Osteoblast (primary cell): ENCODE results near the gene CBFB. TPM values are rescaled to one million over a fixed set of nuclear protein-coding genes. Genes with fewer than 3 reads are reported as not detected.

Experiments used
- DNase-seq: peaks from one replicate; pipeline ENCODE4 v3.0.0; 2011; ENCODE audit warnings: low spot score, mixed read lengths; ENCODE audit not compliant: insufficient read length; ENCODE audit errors: missing footprints
- H2AFZ ChIP-seq: 2 replicates; pipeline ENCODE4 v1.6.0; 2011; ENCODE audit warnings: mild to moderate bottlenecking, low read length
- H3K27ac ChIP-seq: 2 replicates; pipeline ENCODE4 v1.5.1; 2011; ENCODE audit warnings: mild to moderate bottlenecking, low read depth, low read length, moderate library complexity
- H3K27me3 ChIP-seq: 2 replicates; pipeline ENCODE4 v1.6.0; 2012; ENCODE audit warnings: mild to moderate bottlenecking, control low read depth, inconsistent platforms, low read length, moderate library complexity; ENCODE audit not compliant: insufficient read depth
- H3K36me3 ChIP-seq: 2 replicates; pipeline ENCODE4 v1.5.1; 2011; ENCODE audit warnings: mild to moderate bottlenecking, low read length, control low read depth, moderate library complexity; ENCODE audit not compliant: insufficient read depth
- H3K4me1 ChIP-seq: 2 replicates; pipeline ENCODE4 v1.5.1; 2011; ENCODE audit warnings: mild to moderate bottlenecking, low read length, control low read depth, moderate library complexity; ENCODE audit not compliant: insufficient read depth
- H3K4me2 ChIP-seq: 2 replicates; pipeline ENCODE4 v1.6.0; 2011; ENCODE audit warnings: mild to moderate bottlenecking, low read length; ENCODE audit not compliant: insufficient read depth
- H3K4me3 ChIP-seq: fragments of 200-600 bp; sonication (generic); 3 replicates; pipeline ENCODE4 v1.5.1; 2012; ENCODE audit warnings: mild to moderate bottlenecking, low read length, inconsistent platforms; ENCODE audit not compliant: insufficient read depth
- H3K79me2 ChIP-seq: 2 replicates; pipeline ENCODE4 v1.6.0; 2012; ENCODE audit warnings: mild to moderate bottlenecking, low read length, control low read depth, inconsistent platforms; ENCODE audit not compliant: insufficient read depth
- H3K9me3 ChIP-seq: 2 replicates; pipeline ENCODE4 v1.5.1; 2011; ENCODE audit warnings: low read depth, low read length, control low read depth
- H4K20me1 ChIP-seq: 2 replicates; pipeline ENCODE4 v1.6.0; 2012; ENCODE audit warnings: mild to moderate bottlenecking, low read length, control low read depth; ENCODE audit not compliant: insufficient read depth
- CTCF ChIP-seq: IDR thresholded peaks from 2 replicates; pipeline ENCODE4 v1.5.1; 2011; ENCODE audit warnings: mild to moderate bottlenecking, low read depth, low read length, moderate library complexity; ENCODE audit errors: extremely low read depth
- total RNA-seq: library from RNA; depleted of rRNA; stranded (reverse); fragments of >200 nt; gene quantifications from 2 replicates; pipeline ENCODE4 v1.2.3, GENCODE V29; 2012

Gene CBFB
- total RNA-seq, 1 donor, result 63.0 TPM

DNA sequence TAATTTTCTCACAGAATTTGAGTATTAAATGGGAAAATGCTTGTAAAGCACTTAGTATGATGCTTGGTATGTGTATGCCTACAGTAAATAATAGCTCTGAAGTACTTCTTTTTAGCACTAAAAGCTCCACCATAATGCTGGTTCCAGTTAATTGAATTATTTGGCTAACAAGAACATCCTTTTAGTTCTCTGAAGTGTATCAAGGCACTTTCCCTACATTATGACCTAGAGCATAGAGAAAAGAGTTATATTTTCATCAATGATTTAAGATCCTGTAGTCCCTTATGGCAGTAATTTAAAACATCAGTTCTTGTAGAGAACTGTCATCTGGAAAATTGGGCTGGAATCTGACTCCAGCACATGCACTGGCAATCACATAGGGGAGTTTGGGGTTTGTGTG is 58.9 kb downstream of the CBFB start:
- peaks cover 51% of the 10 kb centered on the region for H3K79me2 ChIP-seq
- TF ChIP-seq CTCF, result no peak
- no peaks in the 10 kb centered on the region for H3K9me3 ChIP-seq

DNA sequence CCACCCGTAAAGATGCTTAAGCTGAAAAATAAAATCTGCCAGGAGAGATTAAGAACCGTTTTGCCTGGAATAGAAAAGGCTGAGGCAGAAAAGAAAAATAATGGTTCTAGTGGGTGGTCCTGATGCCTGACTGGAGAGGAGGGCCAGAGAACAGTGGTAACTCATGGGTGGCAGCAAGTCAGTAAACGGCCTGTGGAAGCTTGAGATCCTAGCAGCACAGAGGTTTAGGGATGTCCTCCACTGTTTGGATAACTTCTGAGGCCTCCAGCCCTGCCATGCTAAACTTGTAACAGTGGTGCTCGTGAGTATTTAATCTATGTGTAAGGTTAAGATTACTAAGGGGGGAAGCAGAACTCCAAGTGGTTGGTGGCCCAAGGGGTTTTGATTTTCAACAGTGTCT is 59.6 kb downstream of the CBFB start:
- Histone ChIP-seq H3K4me2 (no peak overlapping the region), H3K27ac (peak overlapping the region; percentile 27), H2AFZ (no peak overlapping the region), H3K4me1 (peaks cover 41% of the 10 kb centered on the region), H3K4me3 (no peak overlapping the region), H3K36me3 (peaks cover 26% of the 10 kb centered on the region), H4K20me1 (peaks cover 6% of the 10 kb centered on the region), H3K79me2 (peaks cover 58% of the 10 kb centered on the region), H3K9me3 (no peaks in the 10 kb centered on the region), H3K27me3 (no peaks in the 10 kb centered on the region)
- no peak for DNase-seq
- TF ChIP-seq CTCF, result no peak

More for the DNA sequence above, 58.9 kb downstream of the CBFB start:
- no peak overlapping the region for H3K27ac ChIP-seq
- peaks cover 22% of the 10 kb centered on the region for H3K36me3 ChIP-seq
- peaks cover 40% of the 10 kb centered on the region for H3K4me1 ChIP-seq
- H3K27me3 ChIP-seq, result no peaks in the 10 kb centered on the region
- no peak overlapping the region for H2AFZ ChIP-seq
- H3K4me2 ChIP-seq, result no peak overlapping the region
- no peak for DNase-seq
- peaks cover 6% of the 10 kb centered on the region for H4K20me1 ChIP-seq
- H3K4me3 ChIP-seq, result no peak overlapping the region

- H3K36me3 ChIP-seq, result peaks cover 22% of the 10 kb centered on the region
- H3K27me3 ChIP-seq, result no peaks in the 10 kb centered on the region
- H3K27ac ChIP-seq, result peak overlapping the region; percentile 27
- H4K20me1 ChIP-seq, result peaks cover 6% of the 10 kb centered on the region
- H3K4me2 ChIP-seq, result no peak overlapping the region
- no peak overlapping the region for H3K4me3 ChIP-seq
- no peak for DNase-seq
- no peak for TF ChIP-seq CTCF
- H3K4me1 ChIP-seq, result peaks cover 41% of the 10 kb centered on the region
- no peak overlapping the region for H2AFZ ChIP-seq
- no peaks in the 10 kb centered on the region for H3K9me3 ChIP-seq
- H3K79me2 ChIP-seq, result peaks cover 63% of the 10 kb centered on the region
These were observed 60.2 kb downstream of the CBFB start for GRCh38 chr16:67089101-67089500.

DNA sequence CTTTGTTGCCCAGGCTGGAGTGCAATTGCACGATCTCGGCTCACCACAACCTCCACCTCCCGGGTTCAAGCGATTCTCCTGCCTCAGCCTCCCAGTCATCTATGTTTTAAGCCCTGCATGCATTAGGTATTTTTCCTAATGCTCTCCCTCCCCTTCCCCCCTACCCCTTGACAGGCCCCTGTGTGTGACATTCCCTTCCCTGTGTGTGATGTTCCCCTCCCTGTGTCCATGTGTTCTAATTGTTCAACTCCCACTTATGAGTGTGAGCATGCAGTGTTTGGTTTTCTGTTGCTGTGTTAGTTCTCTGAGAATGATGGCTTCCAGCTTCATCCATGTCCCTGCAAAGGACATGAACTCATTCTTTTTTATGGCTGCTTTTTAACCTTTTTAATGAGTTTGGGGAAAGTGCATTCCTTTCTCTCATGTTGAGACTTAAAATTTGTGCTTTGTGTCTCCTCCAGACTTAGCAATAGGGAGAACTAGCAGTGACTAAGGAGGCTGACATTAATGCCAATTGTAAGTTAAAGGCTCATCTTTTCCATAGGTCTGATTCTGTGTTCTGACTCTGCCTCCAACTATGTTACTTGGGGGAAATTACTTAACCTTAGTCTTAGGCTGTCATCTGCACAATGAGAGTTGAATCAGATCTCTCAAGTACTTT is 63.1 kb downstream of the CBFB start:
- no peaks in the 10 kb centered on the region for H3K27me3 ChIP-seq
- DNase-seq, result peak; percentile 90
- H3K4me1 ChIP-seq, result peaks cover 41% of the 10 kb centered on the region
- H4K20me1 ChIP-seq, result peaks cover 6% of the 10 kb centered on the region
- peak overlapping the region; percentile 68 for H3K27ac ChIP-seq
- no peak overlapping the region for H2AFZ ChIP-seq
- no peak overlapping the region for H3K4me3 ChIP-seq
- peaks cover 18% of the 10 kb centered on the region for H3K36me3 ChIP-seq
- no peak for TF ChIP-seq CTCF
- H3K79me2 ChIP-seq, result peaks cover 55% of the 10 kb centered on the region
- no peaks in the 10 kb centered on the region for H3K9me3 ChIP-seq
- no peak overlapping the region for H3K4me2 ChIP-seq
